OCI-LY3 (cell line): ENCODE results near the gene SCGB2A2.

Experiments
- EZH2phosphoT487 ChIP-seq: fragments of 200-600 bp; shearing (Covaris generic); IDR thresholded peaks from 2 replicates; pipeline ENCODE4 v1.6.1; 2018; ENCODE audit warnings: antibody characterized with exemption, mixed run types, low read depth
- TF ChIP-seq, protein P1 (sequence below): fragments of 200-600, 300-600 bp; sonication (generic); IDR thresholded peaks from 2 replicates; pipeline ENCODE4 v1.5.1; 2014; ENCODE audit warnings: antibody characterized with exemption, low read length, low read depth

DNA sequence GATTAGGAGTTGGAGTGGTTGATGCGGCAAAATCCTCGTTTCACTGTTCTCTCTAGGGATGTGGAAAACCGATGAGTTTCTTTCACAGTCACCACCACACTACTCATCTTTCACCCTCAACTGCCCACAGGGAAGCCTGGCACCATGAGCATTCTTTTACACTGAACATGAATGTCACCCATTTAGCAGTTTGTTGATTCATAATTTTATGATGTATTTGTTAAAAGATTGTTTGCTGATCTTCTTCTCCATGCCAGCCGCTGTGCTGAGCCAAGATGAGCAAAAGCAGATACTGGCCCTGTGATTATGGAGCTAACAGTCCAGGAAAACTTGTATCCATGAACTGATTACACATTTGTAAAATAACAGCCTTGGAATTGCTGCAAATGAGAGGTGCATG is 31.8 kb upstream of the SCGB2A2 start:
- TF ChIP-seq, protein P1, sequence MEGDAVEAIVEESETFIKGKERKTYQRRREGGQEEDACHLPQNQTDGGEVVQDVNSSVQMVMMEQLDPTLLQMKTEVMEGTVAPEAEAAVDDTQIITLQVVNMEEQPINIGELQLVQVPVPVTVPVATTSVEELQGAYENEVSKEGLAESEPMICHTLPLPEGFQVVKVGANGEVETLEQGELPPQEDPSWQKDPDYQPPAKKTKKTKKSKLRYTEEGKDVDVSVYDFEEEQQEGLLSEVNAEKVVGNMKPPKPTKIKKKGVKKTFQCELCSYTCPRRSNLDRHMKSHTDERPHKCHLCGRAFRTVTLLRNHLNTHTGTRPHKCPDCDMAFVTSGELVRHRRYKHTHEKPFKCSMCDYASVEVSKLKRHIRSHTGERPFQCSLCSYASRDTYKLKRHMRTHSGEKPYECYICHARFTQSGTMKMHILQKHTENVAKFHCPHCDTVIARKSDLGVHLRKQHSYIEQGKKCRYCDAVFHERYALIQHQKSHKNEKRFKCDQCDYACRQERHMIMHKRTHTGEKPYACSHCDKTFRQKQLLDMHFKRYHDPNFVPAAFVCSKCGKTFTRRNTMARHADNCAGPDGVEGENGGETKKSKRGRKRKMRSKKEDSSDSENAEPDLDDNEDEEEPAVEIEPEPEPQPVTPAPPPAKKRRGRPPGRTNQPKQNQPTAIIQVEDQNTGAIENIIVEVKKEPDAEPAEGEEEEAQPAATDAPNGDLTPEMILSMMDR: no peak
- no peak for TF ChIP-seq EZH2phosphoT487
